Spleen (tissue), 11 donors: ENCODE measurements around the gene PIAS1. TPM values are rescaled to one million over a fixed set of nuclear protein-coding genes. Genes with fewer than 3 reads are reported as not detected.
A peak's percentile ranks its signal among the peaks of the same experiment; 100 is the strongest.

ENCODE experiments used
- DNase-seq: peaks from one replicate; pipeline ENCODE4 v3.0.0-alpha.2; 2020
- H3K27ac ChIP-seq, 8 donors: fragments of 200-600 bp; sonication (generic) in 7 of 8; 1 replicate in 4 of 8; 2 replicates in 4 of 8; pipeline versions ENCODE4 v1.5.0 to v1.8.0; 2016 to 2021; ENCODE audit warnings: inconsistent platforms in 4 of 8, mild to moderate bottlenecking in 4 of 8, moderate library complexity in 1 of 8
- H3K27me3 ChIP-seq, 7 donors: fragments of 200-600 bp; sonication (generic) in 6 of 7; replicated peaks in 1 of 7; 1 replicate in 4 of 7; 2 replicates in 3 of 7; pipeline versions ENCODE4 v1.5.0 to v1.8.0; 2016 to 2021; ENCODE audit warnings: inconsistent platforms in 3 of 7, mild to moderate bottlenecking in 1 of 7
- H3K36me3 ChIP-seq, 6 donors: fragments of 200-600 bp; sonication (generic) in 5 of 6; 1 replicate in 4 of 6; 2 replicates in 2 of 6; pipeline versions ENCODE4 v1.5.0 to v1.8.0; 2016 to 2021; ENCODE audit warnings: inconsistent platforms in 2 of 6
- H3K4me1 ChIP-seq, 6 donors: fragments of 200-600 bp; sonication (generic) in 5 of 6; 1 replicate in 3 of 6; 2 replicates in 3 of 6; pipeline versions ENCODE4 v1.5.0 to v1.8.0; 2016 to 2021; ENCODE audit warnings: inconsistent platforms in 3 of 6
- H3K4me3 ChIP-seq, 8 donors: fragments of 200-600 bp; sonication (generic) in 7 of 8; 1 replicate in 4 of 8; 2 replicates in 4 of 8; pipeline versions ENCODE4 v1.5.0 to v1.8.0; 2016 to 2021; ENCODE audit warnings: inconsistent platforms in 4 of 8, mild to moderate bottlenecking in 4 of 8, moderate library complexity in 2 of 8
- H3K9me3 ChIP-seq, 8 donors: fragments of 200-600 bp; sonication (generic) in 7 of 8; 1 replicate in 4 of 8; 2 replicates in 4 of 8; pipeline versions ENCODE4 v1.5.0 to v1.8.0; 2016 to 2021; ENCODE audit warnings: inconsistent platforms in 4 of 8
- CTCF ChIP-seq, 11 experiments: fragments of 200-600 bp in 7 of 11; fragments of 450-650 bp in 4 of 11; sonication (generic) in 4 of 11; IDR thresholded peaks in 8 of 11; conservative IDR thresholded peaks in 3 of 11; 1 replicate in 7 of 11; 2 replicates in 4 of 11; pipeline versions ENCODE4 v1.4.0 to v1.8.0; 2016 to 2021; ENCODE audit warnings: antibody characterized with exemption in 11 of 11, inconsistent platforms in 4 of 11, mild to moderate bottlenecking in 1 of 11
- POLR2A ChIP-seq, 3 donors: fragments of 450-650 bp; IDR thresholded peaks; one replicate each; pipeline ENCODE4 v1.5.1; 2017; ENCODE audit warnings: antibody characterized with exemption in 3 of 3, mild to moderate bottlenecking in 1 of 3
- POLR2AphosphoS5 ChIP-seq, 3 donors: sonication (generic); formaldehyde crosslinking; IDR thresholded peaks; one replicate each; pipeline ENCODE4 v1.5.1; 2017; ENCODE audit warnings: antibody characterized with exemption in 3 of 3
- WGBS, 5 donors: extraction: QIAGEN DNeasy Blood & Tissue Kit in 3 of 5; methylation state at CpG; one replicate each; pipeline versions ENCODE4 v1.1.5 to v1.1.7; 2013 to 2018; 5-methylcytosine and 5-hydroxymethylcytosine counted together
- intact Hi-C: fragments of 100-400 bp; cut with DNase I; formaldehyde crosslinking; loops from one replicate; pipeline ENCODE4 v1.15.0; 2023; ENCODE audit warnings: low total_unique reads
- polyA plus RNA-seq, 3 donors: library from polyadenylated mRNA; stranded (reverse); fragments of 200-250 nt; gene quantifications; one replicate each; pipeline ENCODE4 v1.2.1, GENCODE V29; 2013
- total RNA-seq, 7 donors: library from RNA; depleted of rRNA in 3 of 7; stranded (reverse); fragments of >200 nt in 3 of 7; fragmentation: NEBNext Ultra II Directional in 4 of 7; extraction: Animal tissue kit (Norgen Biotek cat#: 25700) in 4 of 7; gene quantifications; one replicate each; pipeline versions ENCODE4 v1.1.0 to v1.2.1, GENCODE V29; 2016 to 2021
- donor health status: healthy with polysubstance abuse.
- donor health status: DM: no; HTN: no; CAD: no; lungs with moderate emphysema.
- donor health status: DM: no; HTN: no; CAD: no.
- donor health status: Bipolar disorder and iron deficiency.
- donor health status: healthy.
- donor health status: DM: no; HTN: no; CAD: no.
- donor health status: DM: yes; HTN: yes; CAD: no.

Gene PIAS1
- total and polyA plus RNA-seq, 10 donors: 12.0 to 104 (median 64.7) TPM

GRCh38 chr15:68031404-68031803, 22.7 kb upstream of the PIAS1 start:
- peaks cover 0 to 6% (median 0%) of the 10 kb centered on the region in 7 donors for H3K27me3 ChIP-seq
- no peak overlapping the region for H3K4me3 ChIP-seq
- WGBS, 5 donors: 16 to 23% (median 21%) methylated on average over 2 of the region's 2 CpGs
- H3K27ac ChIP-seq: peak overlapping the region in 1 of 8 donors; percentile 47
- H3K9me3 ChIP-seq: no peaks in the 10 kb centered on the region
- intact Hi-C loops: no loop called here
- TF ChIP-seq POLR2A (IDR thresholded peaks at IDR 0.05) (no peak), CTCF (IDR thresholded peaks at IDR 0.05 in 8 of 11, conservative IDR thresholded peaks at IDR 0.05 in 3 of 11) (no peak), POLR2AphosphoS5 (IDR thresholded peaks at IDR 0.05) (peak in 1 of 3 donors; percentile 20)
- no peaks in the 10 kb centered on the region for H3K36me3 ChIP-seq
- DNase-seq: no peak
- H3K4me1 ChIP-seq: peaks cover 0 to 34% (median 0%) of the 10 kb centered on the region in 6 donors

GRCh38 chr15:68032672-68033071, 21.4 kb upstream of the PIAS1 start:
- peaks cover 0 to 34% (median 0%) of the 10 kb centered on the region in 6 donors for H3K4me1 ChIP-seq
- peaks cover 0 to 6% (median 0%) of the 10 kb centered on the region in 7 donors for H3K27me3 ChIP-seq
- no peaks in the 10 kb centered on the region for H3K9me3 ChIP-seq
- H3K36me3 ChIP-seq: no peaks in the 10 kb centered on the region
- WGBS, 5 donors: 27 to 62% (median 52%) methylated on average over 1 of the region's 1 CpG
- intact Hi-C loops: no loop called here
- no peak for DNase-seq
- TF ChIP-seq POLR2A (IDR thresholded peaks at IDR 0.05) (no peak), POLR2AphosphoS5 (IDR thresholded peaks at IDR 0.05) (no peak), CTCF (IDR thresholded peaks at IDR 0.05 in 8 of 11, conservative IDR thresholded peaks at IDR 0.05 in 3 of 11) (no peak)
- H3K27ac ChIP-seq: peak overlapping the region in 1 of 8 donors; percentile 4
- no peak overlapping the region for H3K4me3 ChIP-seq

- TF ChIP-seq POLR2AphosphoS5 (IDR thresholded peaks at IDR 0.05) (no peak), CTCF (IDR thresholded peaks at IDR 0.05 in 8 of 11, conservative IDR thresholded peaks at IDR 0.05 in 3 of 11) (no peak), POLR2A (IDR thresholded peaks at IDR 0.05) (no peak)
- intact Hi-C loops: no loop called here
Observed at GRCh38 chr15:68034081-68034480, 20.0 kb upstream of the PIAS1 start.

GRCh38 chr15:68034719-68035293, 19.3 kb upstream of the PIAS1 start:
- WGBS, 5 donors: 83 to 90% (median 87%) methylated on average over 1 of the region's 1 CpG
- Histone ChIP-seq H3K9me3 (peaks cover 0 to 2% (median 0%) of the 10 kb centered on the region in 8 donors), H3K27ac (no peak overlapping the region), H3K4me3 (no peak overlapping the region), H3K4me1 (peaks cover 0 to 37% (median 0%) of the 10 kb centered on the region in 6 donors), H3K36me3 (no peaks in the 10 kb centered on the region), H3K27me3 (peaks cover 0 to 6% (median 0%) of the 10 kb centered on the region in 7 donors)
- intact Hi-C loops: no loop called here
- TF ChIP-seq CTCF (IDR thresholded peaks at IDR 0.05 in 8 of 11, conservative IDR thresholded peaks at IDR 0.05 in 3 of 11) (no peak), POLR2AphosphoS5 (IDR thresholded peaks at IDR 0.05) (no peak), POLR2A (IDR thresholded peaks at IDR 0.05) (no peak)
- DNase-seq: no peak

More at GRCh38 chr15:68034081-68034480, 20.0 kb upstream of the PIAS1 start:
- 52 to 75% (median 60%) methylated on average over 3 of the region's 3 CpGs for WGBS, 5 donors
- peaks cover 0 to 6% (median 0%) of the 10 kb centered on the region in 7 donors for H3K27me3 ChIP-seq
- peaks cover 0 to 34% (median 0%) of the 10 kb centered on the region in 6 donors for H3K4me1 ChIP-seq
- no peaks in the 10 kb centered on the region for H3K36me3 ChIP-seq
- H3K4me3 ChIP-seq: no peak overlapping the region
- no peaks in the 10 kb centered on the region for H3K9me3 ChIP-seq
- DNase-seq: no peak
- H3K27ac ChIP-seq: no peak overlapping the region
